Measurements from ENCODE around the gene SLC25A39. TPM values are rescaled to one million over a fixed set of nuclear protein-coding genes. Genes with fewer than 3 reads are reported as not detected.

SLC25A39 gene
- total and polyA plus RNA-seq, 9 of the 15 experiments (the other 6 are each of a cell fraction or from before 2014, with no cell fraction given), result 4.8 to 267 (median 140) TPM

- Histone ChIP-seq H3K27ac (ENCODE audit: extremely low read depth, low read depth, low read length) (no peak overlapping the region), H3K9me3 (replicated peaks; ENCODE audit: control insufficient read depth, insufficient read depth, low read depth, low read length) (no peaks in the 10 kb centered on the region), H3K27me3 (ENCODE audit: control insufficient read depth in 2 of 2, insufficient read depth in 2 of 2, low read length in 2 of 2) (peaks cover 9 to 25% of the 10 kb centered on the region in 2 experiments; a peak in 3 of 5 replicates), H3K4me1 (replicated peaks in 1 of 2; ENCODE audit: control insufficient read depth in 2 of 2, insufficient read depth in 2 of 2, low read length in 2 of 2) (peaks cover 0 to 19% of the 10 kb centered on the region in 2 experiments; a peak in 4 of 5 replicates), H3K9ac (ENCODE audit: insufficient read depth in 1 of 2, low read depth in 2 of 2, low read length in 2 of 2) (no peak overlapping the region), H2AFZ (ENCODE audit: low read depth, low read length) (no peak overlapping the region), H4K20me1 (replicated peaks; ENCODE audit: control insufficient read depth, insufficient read depth, low read length) (no peaks in the 10 kb centered on the region), H3K79me2 (ENCODE audit: control insufficient read depth, insufficient read depth, low read length) (no peaks in the 10 kb centered on the region), H3K36me3 (ENCODE audit: control insufficient read depth, insufficient read depth, low read length) (no peaks in the 10 kb centered on the region), H3K4me3 (no peak overlapping the region), H3K9me1 (ENCODE audit: control insufficient read depth, insufficient read depth, low read length) (no peaks in the 10 kb centered on the region), H3K4me2 (ENCODE audit: insufficient read depth, low read length) (no peak overlapping the region)
- in situ Hi-C loops (cut with MboI), result no loop called here
- intact Hi-C loops (cut with micrococcal nuclease), result no loop called here
- no TSS peak for BruUV-seq (replicated peaks)
- CTCF ChIA-PET (ENCODE audit: low intra/inter-chr PET ratio), result no interaction called here
- no peak for FAIRE-seq
- DNase-seq (ENCODE audit: extremely low read depth in 1 of 4, low spot score in 3 of 4), result no peak
- POLR2A ChIA-PET, result interaction anchor here (1.2 to 1.4 kb wide), 2 partner anchors 13 to 16 kb away, joined by 3 read pairs; no protein-coding TSS in a partner anchor
- no peak for ATAC-seq
- no peak for TF ChIP-seq SNIP1 (IDR thresholded peaks at IDR 0.05; ENCODE audit: low read depth)
- no peak for TF ChIP-seq ERF (CRISPR knock-in tag; IDR thresholded peaks at IDR 0.05)
- TF ChIP-seq, protein P1, sequence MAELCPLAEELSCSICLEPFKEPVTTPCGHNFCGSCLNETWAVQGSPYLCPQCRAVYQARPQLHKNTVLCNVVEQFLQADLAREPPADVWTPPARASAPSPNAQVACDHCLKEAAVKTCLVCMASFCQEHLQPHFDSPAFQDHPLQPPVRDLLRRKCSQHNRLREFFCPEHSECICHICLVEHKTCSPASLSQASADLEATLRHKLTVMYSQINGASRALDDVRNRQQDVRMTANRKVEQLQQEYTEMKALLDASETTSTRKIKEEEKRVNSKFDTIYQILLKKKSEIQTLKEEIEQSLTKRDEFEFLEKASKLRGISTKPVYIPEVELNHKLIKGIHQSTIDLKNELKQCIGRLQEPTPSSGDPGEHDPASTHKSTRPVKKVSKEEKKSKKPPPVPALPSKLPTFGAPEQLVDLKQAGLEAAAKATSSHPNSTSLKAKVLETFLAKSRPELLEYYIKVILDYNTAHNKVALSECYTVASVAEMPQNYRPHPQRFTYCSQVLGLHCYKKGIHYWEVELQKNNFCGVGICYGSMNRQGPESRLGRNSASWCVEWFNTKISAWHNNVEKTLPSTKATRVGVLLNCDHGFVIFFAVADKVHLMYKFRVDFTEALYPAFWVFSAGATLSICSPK (IDR thresholded peaks at IDR 0.05; ENCODE audit: borderline replicate concordance), result no peak
- no peak for TF ChIP-seq EP300 (IDR thresholded peaks at IDR 0.05; ENCODE audit: low read length)
- no peak for TF ChIP-seq ZSCAN32 (CRISPR knock-in tag; IDR thresholded peaks at IDR 0.05)
- TF ChIP-seq AFF1 (IDR thresholded peaks at IDR 0.05; ENCODE audit: low read depth in 1 of 2, partially characterized antibody in 2 of 2), result no peak
- no peak for TF ChIP-seq ZFX (CRISPR knock-in tag; IDR thresholded peaks at IDR 0.05)
- TF ChIP-seq NCOR1 (IDR thresholded peaks at IDR 0.05), result no peak
- TF ChIP-seq, protein P2, sequence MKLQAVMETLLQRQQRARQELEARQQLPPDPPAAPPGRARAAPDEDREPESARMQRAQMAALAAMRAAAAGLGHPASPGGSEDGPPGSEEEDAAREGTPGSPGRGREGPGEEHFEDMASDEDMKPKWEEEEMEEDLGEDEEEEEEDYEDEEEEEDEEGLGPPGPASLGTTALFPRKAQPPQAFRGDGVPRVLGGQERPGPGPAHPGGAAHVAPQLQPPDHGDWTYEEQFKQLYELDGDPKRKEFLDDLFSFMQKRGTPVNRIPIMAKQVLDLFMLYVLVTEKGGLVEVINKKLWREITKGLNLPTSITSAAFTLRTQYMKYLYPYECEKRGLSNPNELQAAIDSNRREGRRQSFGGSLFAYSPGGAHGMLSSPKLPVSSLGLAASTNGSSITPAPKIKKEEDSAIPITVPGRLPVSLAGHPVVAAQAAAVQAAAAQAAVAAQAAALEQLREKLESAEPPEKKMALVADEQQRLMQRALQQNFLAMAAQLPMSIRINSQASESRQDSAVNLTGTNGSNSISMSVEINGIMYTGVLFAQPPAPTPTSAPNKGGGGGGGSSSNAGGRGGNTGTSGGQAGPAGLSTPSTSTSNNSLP (IDR thresholded peaks at IDR 0.05; ENCODE audit: borderline replicate concordance, low read depth, low read length), result no peak
- TF ChIP-seq TAF7 (tag; IDR thresholded peaks at IDR 0.05), result no peak
- TF ChIP-seq XRCC3 (IDR thresholded peaks at IDR 0.05), result no peak
- no peak for TF ChIP-seq SNRNP70 (optimal IDR thresholded peaks at IDR 0.05; ENCODE audit: low read depth, low read length)
- no peak for TF ChIP-seq POLR2AphosphoS2 (IDR thresholded peaks at IDR 0.05; ENCODE audit: low read length)
- TF ChIP-seq DEAF1 (CRISPR knock-in tag; IDR thresholded peaks at IDR 0.05), result no peak
- no peak for TF ChIP-seq KDM1A (IDR thresholded peaks at IDR 0.05)
These were observed 20.0 kb downstream of the SLC25A39 start for GRCh38 chr17:44304651-44305050.
